ENCODE data around the gene HSPD1. TPM values are rescaled to one million over a fixed set of nuclear protein-coding genes. Genes with fewer than 3 reads are reported as not detected.

The HSPD1 gene
- total and polyA plus RNA-seq, 2 of the 13 experiments (the other 11 are each of a cell fraction or from before 2014, with no cell fraction given) = 685 to 2,610 TPM

DNA sequence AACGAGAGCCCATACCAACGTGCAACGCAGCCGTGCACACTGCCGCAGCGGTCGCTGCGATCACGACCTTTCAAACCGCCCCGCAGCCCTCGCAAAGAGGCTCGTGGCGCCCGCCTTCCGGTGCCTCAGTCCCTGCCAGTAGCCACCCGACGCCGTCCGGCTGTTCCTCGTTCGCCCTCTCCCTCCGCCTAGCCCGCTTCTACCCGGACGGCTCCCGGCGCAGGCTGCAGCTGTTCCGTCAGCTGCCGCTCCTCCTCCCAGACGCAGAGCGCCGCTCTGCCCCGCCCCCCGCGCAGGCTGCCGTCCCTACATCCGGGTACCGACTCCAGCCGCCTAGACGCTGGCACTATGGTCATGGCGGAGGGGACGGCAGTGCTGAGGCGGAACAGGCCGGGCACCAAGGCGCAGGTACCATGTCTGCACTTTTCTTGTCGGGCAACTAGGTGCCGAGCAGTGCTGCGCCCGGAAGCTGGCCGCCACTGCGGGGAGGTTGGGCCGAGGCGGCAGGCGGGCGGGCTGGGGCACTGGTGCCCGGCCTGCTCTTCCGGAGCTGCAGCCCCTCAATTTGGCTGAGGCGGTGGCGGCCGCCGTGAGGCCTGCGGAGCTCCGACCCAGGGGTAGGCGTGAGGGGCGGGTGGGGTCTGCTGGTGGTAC lies 16.2 kb upstream of the HSPD1 start, which contains the start of gene MOB4 (continued):
- TF ChIP-seq ZNF646 (CRISPR knock-in tag; IDR thresholded peaks at IDR 0.05) (no peak), ZKSCAN8 (CRISPR knock-in tag; IDR thresholded peaks at IDR 0.05; ENCODE audit: borderline replicate concordance) (peak; percentile 96), NCOA5 (CRISPR knock-in tag; IDR thresholded peaks at IDR 0.05) (0 out of 2 replicates have a peak, but pooled peaks have one; percentile 60), HNF4G (IDR thresholded peaks at IDR 0.05; ENCODE audit: borderline replicate concordance, low read depth, low read length) (no peak), HNF4G (CRISPR knock-in tag; IDR thresholded peaks at IDR 0.05; ENCODE audit: borderline replicate concordance, low read depth) (peak; percentile 54; the same call in 1 of the 2 replicates), DDIT3 (CRISPR knock-in tag; IDR thresholded peaks at IDR 0.05) (0 out of 2 replicates have a peak, but pooled peaks have one; percentile 41), CAMTA2 (CRISPR knock-in tag; IDR thresholded peaks at IDR 0.05; ENCODE audit: borderline replicate concordance) (peak; percentile 83; the same call in 1 of the 2 replicates), KDM3A (CRISPR knock-in tag; IDR thresholded peaks at IDR 0.05; ENCODE audit: low read depth) (peak; percentile 100; the same call in 1 of the 2 replicates), GFI1 (CRISPR knock-in tag; IDR thresholded peaks at IDR 0.05; ENCODE audit: borderline replicate concordance) (peak; percentile 86), KDM6A (CRISPR knock-in tag; IDR thresholded peaks at IDR 0.05; ENCODE audit: low read depth) (peak; percentile 75; the same call in 1 of the 2 replicates), ZNF615 (CRISPR knock-in tag; IDR thresholded peaks at IDR 0.05; ENCODE audit: borderline replicate concordance) (peak; percentile 90; the same call in 1 of the 2 replicates), SP5 (CRISPR knock-in tag; IDR thresholded peaks at IDR 0.05; ENCODE audit: borderline replicate concordance, low read depth) (peak; percentile 99), ZBTB10 (CRISPR knock-in tag; IDR thresholded peaks at IDR 0.05; ENCODE audit: borderline replicate concordance) (peak; percentile 72; the same call in 1 of the 2 replicates), ISX (CRISPR knock-in tag; conservative IDR thresholded peaks at IDR 0.05) (peak; percentile 83; the same call in 1 of the 2 replicates), MED8 (CRISPR knock-in tag; IDR thresholded peaks at IDR 0.05; ENCODE audit: insufficient replicate concordance) (peak; percentile 91)
- TF ChIP-seq, protein P1, sequence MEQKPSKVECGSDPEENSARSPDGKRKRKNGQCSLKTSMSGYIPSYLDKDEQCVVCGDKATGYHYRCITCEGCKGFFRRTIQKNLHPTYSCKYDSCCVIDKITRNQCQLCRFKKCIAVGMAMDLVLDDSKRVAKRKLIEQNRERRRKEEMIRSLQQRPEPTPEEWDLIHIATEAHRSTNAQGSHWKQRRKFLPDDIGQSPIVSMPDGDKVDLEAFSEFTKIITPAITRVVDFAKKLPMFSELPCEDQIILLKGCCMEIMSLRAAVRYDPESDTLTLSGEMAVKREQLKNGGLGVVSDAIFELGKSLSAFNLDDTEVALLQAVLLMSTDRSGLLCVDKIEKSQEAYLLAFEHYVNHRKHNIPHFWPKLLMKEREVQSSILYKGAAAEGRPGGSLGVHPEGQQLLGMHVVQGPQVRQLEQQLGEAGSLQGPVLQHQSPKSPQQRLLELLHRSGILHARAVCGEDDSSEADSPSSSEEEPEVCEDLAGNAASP (CRISPR knock-in tag; IDR thresholded peaks at IDR 0.05; ENCODE audit: borderline replicate concordance) = peak; percentile 89
